Suprapubic skin (tissue), 4 donors: ENCODE measurements around the gene RPEL1.

ENCODE experiments used
- CTCF ChIP-seq, 2 donors: fragments of 200-600 bp in 1 of 2; fragments of 450-650 bp in 1 of 2; sonication (generic) in 1 of 2; IDR thresholded peaks; one replicate each; pipeline ENCODE4 v1.5.1; 2016 to 2019; ENCODE audit warnings: antibody characterized with exemption in 2 of 2, mild to moderate bottlenecking in 1 of 2, moderate library complexity in 1 of 2
- EP300 ChIP-seq: sonication (generic); formaldehyde crosslinking; IDR thresholded peaks from one replicate; pipeline ENCODE4 v1.6.1; 2017; ENCODE audit warnings: antibody characterized with exemption
- POLR2A ChIP-seq, 2 donors: fragments of 450-650 bp; IDR thresholded peaks; one replicate each; pipeline ENCODE4 v1.6.1; 2017; ENCODE audit warnings: antibody characterized with exemption in 2 of 2, mild to moderate bottlenecking in 2 of 2, moderate library complexity in 2 of 2
- POLR2AphosphoS5 ChIP-seq, 3 donors: sonication (generic); formaldehyde crosslinking; IDR thresholded peaks; one replicate each; pipeline ENCODE4 v1.6.1; 2017; ENCODE audit warnings: antibody characterized with exemption in 3 of 3

DNA sequence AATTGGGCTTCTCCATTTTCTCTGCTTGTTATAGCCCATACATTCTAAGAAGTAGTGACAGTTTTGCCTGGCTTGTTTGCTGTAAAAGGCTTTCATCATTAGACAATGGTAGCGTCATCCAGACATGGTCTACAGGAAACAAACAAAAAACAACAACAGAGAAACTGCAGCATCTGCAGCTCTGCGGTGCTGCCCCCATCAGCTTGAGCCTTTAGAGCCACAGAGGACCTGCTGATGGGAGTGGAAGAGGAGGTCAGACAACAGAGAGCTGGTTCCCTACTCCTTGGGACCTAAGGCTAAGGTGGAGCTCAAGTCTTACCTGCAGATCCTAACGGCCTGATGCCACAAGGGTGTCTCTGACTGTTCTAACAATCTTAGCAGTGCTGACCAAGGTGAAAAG, 34.3 kb downstream of the RPEL1 start:
- TF ChIP-seq CTCF (IDR thresholded peaks at IDR 0.05) (no peak), POLR2A (IDR thresholded peaks at IDR 0.05) (no peak), POLR2AphosphoS5 (IDR thresholded peaks at IDR 0.05) (no peak), EP300 (no peak)
